HepG2 (cell line): Measurements from ENCODE around the gene CYSTM1. TPM values are rescaled to one million over a fixed set of nuclear protein-coding genes. Genes with fewer than 3 reads are reported as not detected.

Experiments used
- ATF1 ChIP-seq: IDR thresholded peaks from 2 replicates; pipeline ENCODE4 v1.6.1; 2016; ENCODE audit warnings: mild to moderate bottlenecking, control low read depth
- DNMT1 ChIP-seq: sonication (generic); formaldehyde crosslinking; IDR thresholded peaks from 2 replicates; pipeline ENCODE4 v1.5.1; 2020; ENCODE audit warnings: mild to moderate bottlenecking, missing genetic modification reagents
- EED ChIP-seq: sonication (generic); formaldehyde crosslinking; IDR thresholded peaks from 2 replicates; pipeline ENCODE4 v1.5.0; 2020; ENCODE audit warnings: mild to moderate bottlenecking, missing genetic modification reagents
- HOXD1 ChIP-seq: sonication (generic); formaldehyde crosslinking; IDR thresholded peaks from 2 replicates; pipeline ENCODE4 v1.5.0; 2020; ENCODE audit warnings: missing genetic modification reagents
- POLR2AphosphoS5 ChIP-seq: IDR thresholded peaks from 2 replicates; pipeline ENCODE4 v1.6.1; 2012; ENCODE audit warnings: low read depth, low read length
- POLR2G ChIP-seq: fragments of 200-400 bp; formaldehyde crosslinking; IDR thresholded peaks from 2 replicates; pipeline ENCODE4 v1.6.1; 2018; ENCODE audit warnings: mild to moderate bottlenecking, low read depth, low read length, moderate library complexity
- THRA ChIP-seq: sonication (generic); formaldehyde crosslinking; IDR thresholded peaks from 2 replicates; pipeline ENCODE4 v1.4.0; 2020; ENCODE audit warnings: missing genetic modification reagents, borderline replicate concordance
- USF2 ChIP-seq, 2 experiments: sonication (generic) in 1 of 2; formaldehyde crosslinking in 1 of 2; IDR thresholded peaks; 2 replicates each; pipeline versions ENCODE4 v1.5.1 to v1.6.1; 2011 to 2020; ENCODE audit warnings: borderline replicate concordance in 1 of 2, low read depth in 1 of 2, low read length in 1 of 2, mild to moderate bottlenecking in 1 of 2, missing genetic modification reagents in 1 of 2, moderate library complexity in 1 of 2
- ZFY ChIP-seq: sonication (generic); formaldehyde crosslinking; IDR thresholded peaks from 2 replicates; pipeline ENCODE4 v1.4.0; 2020; ENCODE audit warnings: missing genetic modification reagents
- ZNF142 ChIP-seq: sonication (generic); formaldehyde crosslinking; IDR thresholded peaks from 2 replicates; pipeline ENCODE4 v1.4.0; 2020; ENCODE audit warnings: missing genetic modification reagents
- ZNF207 ChIP-seq: fragments of 450-650 bp; IDR thresholded peaks from 2 replicates; pipeline ENCODE4 v1.6.1; 2016; ENCODE audit warnings: antibody characterized with exemption, borderline replicate concordance
- ZNF276 ChIP-seq: sonication (generic); formaldehyde crosslinking; IDR thresholded peaks from 2 replicates; pipeline ENCODE4 v1.4.0; 2020; ENCODE audit warnings: mild to moderate bottlenecking, low read depth, missing genetic modification reagents
- ZNF333 ChIP-seq: sonication (generic); formaldehyde crosslinking; IDR thresholded peaks from 2 replicates; pipeline ENCODE4 v1.4.0; 2020; ENCODE audit warnings: mild to moderate bottlenecking, missing genetic modification reagents, borderline replicate concordance
- ZNF550 ChIP-seq: sonication (generic); formaldehyde crosslinking; IDR thresholded peaks from 2 replicates; pipeline ENCODE4 v1.4.0; 2020; ENCODE audit warnings: mild to moderate bottlenecking, missing genetic modification reagents, borderline replicate concordance
- ZNF737 ChIP-seq: sonication (generic); formaldehyde crosslinking; IDR thresholded peaks from 2 replicates; pipeline ENCODE4 v1.5.0; 2020; ENCODE audit warnings: missing genetic modification reagents, mild to moderate bottlenecking, borderline replicate concordance
- polyA plus RNA-seq, 8 experiments: library from polyadenylated mRNA; depleted of rRNA in 3 of 8; stranded (reverse) in 7 of 8; unstranded in 1 of 8; fragments of >200 nt; fragmentation: Illumina TruSeq in 4 of 8; extraction: Trizol in 4 of 8; gene quantifications; 2 replicates each; pipeline versions ENCODE4 v1.2.1 to v1.2.3, GENCODE V29; 2011 to 2016; ENCODE audit warnings: low read depth in 4 of 8, missing spikeins in 1 of 8, mixed read lengths in 1 of 8; ENCODE audit not compliant: insufficient read depth in 1 of 8
- total RNA-seq, 5 experiments: library from RNA; depleted of rRNA; stranded (reverse); fragments of >200 nt; fragmentation: Illumina TruSeq; extraction: Trizol; gene quantifications; 2 replicates each; pipeline ENCODE4 v1.2.3, GENCODE V29; 2016; ENCODE audit warnings: low read depth in 1 of 5

CYSTM1 gene
- total and polyA plus RNA-seq, 2 of the 13 experiments (the other 11 are each of a cell fraction or from before 2014, with no cell fraction given): 40.0 to 73.4 TPM

GRCh38 chr5:140240987-140241706 is 66.2 kb downstream of the CYSTM1 start (continued):
- TF ChIP-seq USF2 (IDR thresholded peaks at IDR 0.05; ENCODE audit: low read depth, low read length) (no peak), USF2 (CRISPR knock-in tag; IDR thresholded peaks at IDR 0.05; ENCODE audit: borderline replicate concordance) (no peak), ZFY (CRISPR knock-in tag) (0 out of 2 replicates have a peak, but pooled peaks have one; percentile 35), EED (CRISPR knock-in tag) (no peak), ZNF207 (no peak), THRA (CRISPR knock-in tag) (peak; percentile 35; the same call in 1 of the 2 replicates), ZNF276 (CRISPR knock-in tag) (no peak), POLR2G (no peak; the same call in 1 of the 2 replicates), ZNF737 (CRISPR knock-in tag) (no peak), POLR2AphosphoS5 (no peak), DNMT1 (CRISPR knock-in tag) (no peak), ZNF142 (CRISPR knock-in tag) (no peak), ZNF333 (no peak), HOXD1 (no peak), ZNF550 (no peak), ATF1 (CRISPR knock-in tag) (no peak)
